HL-60 (cell line): Measurements from ENCODE around the gene USP3.

Experiments
- GABPA ChIP-seq: IDR thresholded peaks from 2 replicates; pipeline ENCODE4 v1.6.1; 2012; ENCODE audit warnings: low read depth
- POLR2AphosphoS5 ChIP-seq: IDR thresholded peaks from 2 replicates; pipeline ENCODE4 v1.6.1; 2012; ENCODE audit warnings: low read depth
- SPI1 ChIP-seq: IDR thresholded peaks from 2 replicates; pipeline ENCODE4 v1.6.1; 2012; ENCODE audit warnings: low read depth, mild to moderate bottlenecking, borderline replicate concordance
- TF ChIP-seq, protein P1 (sequence below): IDR thresholded peaks from one replicate; pipeline ENCODE4 v1.5.1; 2011; ENCODE audit warnings: low read length, control low read depth, inconsistent platforms; ENCODE audit not compliant: insufficient read depth
- TF ChIP-seq, protein P2 (sequence below): IDR thresholded peaks from 2 replicates; pipeline ENCODE4 v1.6.1; 2012; ENCODE audit warnings: low read depth; ENCODE audit not compliant: insufficient replicate concordance

DNA sequence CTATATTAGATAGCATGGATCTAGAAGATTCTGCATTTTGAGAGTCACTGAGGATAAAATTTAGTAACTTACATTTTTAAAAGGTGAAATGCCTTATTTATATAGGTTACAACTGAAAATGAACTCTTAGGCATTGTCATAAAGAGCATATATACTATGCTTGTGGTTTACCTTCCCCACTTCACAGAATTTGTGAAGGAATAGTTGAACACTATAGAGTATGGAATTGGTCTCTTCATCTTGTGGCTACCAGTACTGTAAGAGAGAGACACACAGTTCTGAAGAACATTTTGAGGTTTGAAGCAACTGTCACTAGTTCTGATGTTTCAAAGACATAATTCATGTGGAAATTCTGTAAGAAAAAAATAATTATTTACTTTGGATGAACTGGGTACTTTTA lies 51.1 kb downstream of the USP3 start:
- TF ChIP-seq, protein P1, sequence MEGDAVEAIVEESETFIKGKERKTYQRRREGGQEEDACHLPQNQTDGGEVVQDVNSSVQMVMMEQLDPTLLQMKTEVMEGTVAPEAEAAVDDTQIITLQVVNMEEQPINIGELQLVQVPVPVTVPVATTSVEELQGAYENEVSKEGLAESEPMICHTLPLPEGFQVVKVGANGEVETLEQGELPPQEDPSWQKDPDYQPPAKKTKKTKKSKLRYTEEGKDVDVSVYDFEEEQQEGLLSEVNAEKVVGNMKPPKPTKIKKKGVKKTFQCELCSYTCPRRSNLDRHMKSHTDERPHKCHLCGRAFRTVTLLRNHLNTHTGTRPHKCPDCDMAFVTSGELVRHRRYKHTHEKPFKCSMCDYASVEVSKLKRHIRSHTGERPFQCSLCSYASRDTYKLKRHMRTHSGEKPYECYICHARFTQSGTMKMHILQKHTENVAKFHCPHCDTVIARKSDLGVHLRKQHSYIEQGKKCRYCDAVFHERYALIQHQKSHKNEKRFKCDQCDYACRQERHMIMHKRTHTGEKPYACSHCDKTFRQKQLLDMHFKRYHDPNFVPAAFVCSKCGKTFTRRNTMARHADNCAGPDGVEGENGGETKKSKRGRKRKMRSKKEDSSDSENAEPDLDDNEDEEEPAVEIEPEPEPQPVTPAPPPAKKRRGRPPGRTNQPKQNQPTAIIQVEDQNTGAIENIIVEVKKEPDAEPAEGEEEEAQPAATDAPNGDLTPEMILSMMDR = no peak
- TF ChIP-seq POLR2AphosphoS5 = no peak
- TF ChIP-seq SPI1 = no peak
- TF ChIP-seq, protein P2, sequence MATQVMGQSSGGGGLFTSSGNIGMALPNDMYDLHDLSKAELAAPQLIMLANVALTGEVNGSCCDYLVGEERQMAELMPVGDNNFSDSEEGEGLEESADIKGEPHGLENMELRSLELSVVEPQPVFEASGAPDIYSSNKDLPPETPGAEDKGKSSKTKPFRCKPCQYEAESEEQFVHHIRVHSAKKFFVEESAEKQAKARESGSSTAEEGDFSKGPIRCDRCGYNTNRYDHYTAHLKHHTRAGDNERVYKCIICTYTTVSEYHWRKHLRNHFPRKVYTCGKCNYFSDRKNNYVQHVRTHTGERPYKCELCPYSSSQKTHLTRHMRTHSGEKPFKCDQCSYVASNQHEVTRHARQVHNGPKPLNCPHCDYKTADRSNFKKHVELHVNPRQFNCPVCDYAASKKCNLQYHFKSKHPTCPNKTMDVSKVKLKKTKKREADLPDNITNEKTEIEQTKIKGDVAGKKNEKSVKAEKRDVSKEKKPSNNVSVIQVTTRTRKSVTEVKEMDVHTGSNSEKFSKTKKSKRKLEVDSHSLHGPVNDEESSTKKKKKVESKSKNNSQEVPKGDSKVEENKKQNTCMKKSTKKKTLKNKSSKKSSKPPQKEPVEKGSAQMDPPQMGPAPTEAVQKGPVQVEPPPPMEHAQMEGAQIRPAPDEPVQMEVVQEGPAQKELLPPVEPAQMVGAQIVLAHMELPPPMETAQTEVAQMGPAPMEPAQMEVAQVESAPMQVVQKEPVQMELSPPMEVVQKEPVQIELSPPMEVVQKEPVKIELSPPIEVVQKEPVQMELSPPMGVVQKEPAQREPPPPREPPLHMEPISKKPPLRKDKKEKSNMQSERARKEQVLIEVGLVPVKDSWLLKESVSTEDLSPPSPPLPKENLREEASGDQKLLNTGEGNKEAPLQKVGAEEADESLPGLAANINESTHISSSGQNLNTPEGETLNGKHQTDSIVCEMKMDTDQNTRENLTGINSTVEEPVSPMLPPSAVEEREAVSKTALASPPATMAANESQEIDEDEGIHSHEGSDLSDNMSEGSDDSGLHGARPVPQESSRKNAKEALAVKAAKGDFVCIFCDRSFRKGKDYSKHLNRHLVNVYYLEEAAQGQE = no peak
- TF ChIP-seq GABPA = no peak
